PC-9 (cell line): ENCODE results near the gene MRTO4. TPM values are rescaled to one million over a fixed set of nuclear protein-coding genes. Genes with fewer than 3 reads are reported as not detected.

ENCODE experiments used
- BruUV-seq: library from RNA; stranded (reverse); fragments of 400-500 nt; replicated peaks from 2 replicates; lab custom pipeline; 2021; lab: Mats Ljungman, UMichigan
- CTCF ChIA-PET: fragments of 300-600 bp; sonication (Branson Sonifier 250); formaldehyde crosslinking; loops from one replicate; lab custom pipeline; 2022; ENCODE audit warnings: antibody characterized with exemption; lab: Charles Lee
- POLR2A ChIA-PET: fragments of 300-600 bp; sonication (Branson Sonifier 250); formaldehyde crosslinking; loops from one replicate; lab custom pipeline; 2022; ENCODE audit warnings: antibody characterized with exemption; ENCODE audit not compliant: unreplicated experiment; lab: Charles Lee
- DNase-seq, 2 experiments: peaks; one replicate each; pipeline versions ENCODE4 v3.0.0 to v3.0.0-alpha.2; 2015 to 2022; ENCODE audit warnings: mixed read lengths in 1 of 2
- H2AFZ ChIP-seq: fragments of 200-600 bp; sonication (generic); 2 replicates; pipeline ENCODE4 v1.8.1; 2017; ENCODE audit warnings: antibody characterized with exemption
- H3F3A ChIP-seq: fragments of 200-600 bp; sonication (generic); 2 replicates; pipeline ENCODE4 v1.8.1; 2017; ENCODE audit warnings: antibody characterized with exemption, mild to moderate bottlenecking, low read depth; ENCODE audit not compliant: insufficient read depth
- H3K27ac ChIP-seq: fragments of 200-600 bp; sonication (generic); 2 replicates; pipeline ENCODE4 v1.6.1; 2016; ENCODE audit warnings: mixed run types
- H3K27me3 ChIP-seq: fragments of 200-600 bp; sonication (generic); 2 replicates; pipeline ENCODE4 v1.6.1; 2016; ENCODE audit warnings: low read depth, mixed run types; ENCODE audit not compliant: insufficient read depth
- H3K36me3 ChIP-seq: fragments of 200-600 bp; sonication (generic); 2 replicates; pipeline ENCODE4 v1.6.1; 2016; ENCODE audit warnings: low read depth, mixed run types
- H3K4me1 ChIP-seq: fragments of 200-600 bp; sonication (generic); replicated peaks from 2 replicates; pipeline ENCODE4 v1.6.1; 2016; ENCODE audit warnings: mixed run types; ENCODE audit not compliant: insufficient read depth
- H3K4me2 ChIP-seq: fragments of 200-600 bp; sonication (generic); 2 replicates; pipeline ENCODE4 v1.6.1; 2017; ENCODE audit warnings: mixed run types
- H3K4me3 ChIP-seq: fragments of 200-600 bp; sonication (generic); 2 replicates; pipeline ENCODE4 v1.6.1; 2016; ENCODE audit warnings: mixed run types
- H3K79me2 ChIP-seq: fragments of 200-600 bp; sonication (generic); 2 replicates; pipeline ENCODE4 v1.6.1; 2017; ENCODE audit warnings: low read depth, mixed run types
- H3K9me2 ChIP-seq: fragments of 200-600 bp; sonication (generic); 2 replicates; pipeline ENCODE4 v1.8.1; 2017; ENCODE audit warnings: mild to moderate bottlenecking; ENCODE audit not compliant: insufficient read depth
- H3K9me3 ChIP-seq: fragments of 200-600 bp; sonication (generic); 2 replicates; pipeline ENCODE4 v1.8.1; 2016; ENCODE audit warnings: low read depth; ENCODE audit not compliant: insufficient read depth
- H4K20me1 ChIP-seq: fragments of 200-600 bp; sonication (generic); 2 replicates; pipeline ENCODE4 v1.8.1; 2017; ENCODE audit not compliant: insufficient read depth
- CTCF ChIP-seq: fragments of 200-600 bp; sonication (generic); conservative IDR thresholded peaks from 2 replicates; pipeline ENCODE4 v1.6.1; 2017; ENCODE audit warnings: mixed run types, antibody characterized with exemption, mild to moderate bottlenecking, moderate library complexity
- EZH2 ChIP-seq: fragments of 200-600 bp; sonication (generic); IDR thresholded peaks from 2 replicates; pipeline ENCODE4 v1.8.0; 2017; ENCODE audit warnings: antibody characterized with exemption, low read depth
- intact Hi-C: fragments of 100-400 bp; cut with micrococcal nuclease; formaldehyde crosslinking; loops from one replicate; pipeline ENCODE4 v1.10.0; 2022; ENCODE audit not compliant: unreplicated experiment
- total RNA-seq: library from RNA; stranded (reverse); gene quantifications from 2 replicates; pipeline ENCODE4 v1.2.3, GENCODE V29; 2021

MRTO4 gene
- total RNA-seq, 1 experiment from 2014 or later, result 29.0 TPM

GRCh38 chr1:19309123-19309813 lies 57.7 kb downstream of the MRTO4 start:
- Histone ChIP-seq H3K4me2 (no peak overlapping the region), H3K27ac (no peak overlapping the region), H3K9me3 (no peaks in the 10 kb centered on the region), H3K4me3 (no peak overlapping the region), H4K20me1 (peaks cover 6% of the 10 kb centered on the region; the same call in 1 of the 2 replicates), H3K79me2 (peaks cover 12% of the 10 kb centered on the region), H3K27me3 (no peaks in the 10 kb centered on the region), H2AFZ (no peak overlapping the region), H3K9me2 (no peaks in the 10 kb centered on the region), H3K4me1 (peaks cover 11% of the 10 kb centered on the region), H3K36me3 (no peaks in the 10 kb centered on the region), H3F3A (no peaks in the 10 kb centered on the region)
- CTCF ChIA-PET, result no interaction called here
- TF ChIP-seq CTCF (no peak), EZH2 (no peak)
- DNase-seq, result no peak
- intact Hi-C loops, result no loop called here
- BruUV-seq, result no TSS peak
- POLR2A ChIA-PET, result interaction anchor here (0.7 kb wide), 2 partner anchors 193 to 1448 kb away, joined by 3 to 4 read pairs; no protein-coding TSS in a partner anchor

Other genes starting within 250 kb of the MRTO4 start
- 117 and 126 TPM in 2 replicates for gene UBR4, start 41.5 kb upstream of the MRTO4 start, total RNA-seq
- 40.7 and 45.8 TPM in 2 replicates for gene EMC1, start 281 bp upstream of the MRTO4 start, total RNA-seq
- gene AKR7A3, start 37.0 kb downstream of the MRTO4 start, total RNA-seq, result 1.9 and 2.5 TPM in 2 replicates
- gene AKR7A2, start 60.3 kb downstream of the MRTO4 start, total RNA-seq, result 79.6 and 114 TPM in 2 replicates
- 13.8 and 15.1 TPM in 2 replicates for gene SLC66A1, start 60.5 kb downstream of the MRTO4 start, total RNA-seq
- gene CAPZB, start 233.7 kb downstream of the MRTO4 start, total RNA-seq, result 222 and 274 TPM in 2 replicates